Stimulated activated CD4-positive, alpha-beta T cell treated with anti-CD3 and anti-CD28 coated beads, Interleukin-12 subunit alpha, Interleukin-12 subunit beta, amount 100 ng/mL, for 4 hours (primary cell): ENCODE data around the gene DNAI2.

Source experiments
- DNase-seq: peaks from one replicate; pipeline ENCODE4 v3.0.0-alpha.2; 2020

Gene DNAI2

GRCh38 chr17:74274060-74274708 lies at the start of gene DNAI2:
Gene DNAI2 (plus strand): TSS chr17:74274234. CDS start chr17:74281818, 7,584 bp downstream.
- DNase-seq, result no peak

GRCh38 chr17:74224959-74225725 lies 48.9 kb upstream of the DNAI2 start:
- no peak for DNase-seq

GRCh38 chr17:74226252-74226651 lies 47.8 kb upstream of the DNAI2 start:
- DNase-seq, result no peak

- no peak for DNase-seq
These were observed 46.6 kb upstream of the DNAI2 start for GRCh38 chr17:74227271-74228080.

GRCh38 chr17:74228306-74228978 lies 45.6 kb upstream of the DNAI2 start:
- DNase-seq, result no peak

- no peak for DNase-seq
These were observed 43.1 kb upstream of the DNAI2 start for GRCh38 chr17:74230896-74231295.

GRCh38 chr17:74231928-74232907 lies 41.8 kb upstream of the DNAI2 start:
- no peak for DNase-seq

- no peak for DNase-seq
These were observed 40.1 kb upstream of the DNAI2 start for GRCh38 chr17:74233937-74234336.

GRCh38 chr17:74234486-74234885 lies 39.5 kb upstream of the DNAI2 start:
- no peak for DNase-seq

GRCh38 chr17:74235040-74235581 lies 38.9 kb upstream of the DNAI2 start:
- no peak for DNase-seq

- DNase-seq, result no peak
These were observed 38.1 kb upstream of the DNAI2 start for GRCh38 chr17:74235911-74236371.

GRCh38 chr17:74237321-74237720 lies 36.7 kb upstream of the DNAI2 start:
- DNase-seq, result no peak

- no peak for DNase-seq
These were observed 34.9 kb upstream of the DNAI2 start for GRCh38 chr17:74239172-74239571.

GRCh38 chr17:74240618-74241205 lies 33.3 kb upstream of the DNAI2 start:
- no peak for DNase-seq

- DNase-seq, result no peak
These were observed 32.6 kb upstream of the DNAI2 start for GRCh38 chr17:74241431-74241830.

GRCh38 chr17:74241847-74242246 lies 32.2 kb upstream of the DNAI2 start:
- no peak for DNase-seq

GRCh38 chr17:74243013-74243755 lies 30.9 kb upstream of the DNAI2 start:
- DNase-seq, result no peak

GRCh38 chr17:74244128-74244527 lies 29.9 kb upstream of the DNAI2 start:
- DNase-seq, result no peak

GRCh38 chr17:74244548-74244947 lies 29.5 kb upstream of the DNAI2 start:
- DNase-seq, result no peak

- DNase-seq, result no peak
These were observed 28.7 kb upstream of the DNAI2 start for GRCh38 chr17:74245145-74245831.
